Activated CD8-positive, alpha-beta memory T cell treated with anti-CD3 and anti-CD28 coated beads, Interleukin-2, amount 10 ng/mL, durations not matched to agents 7 days and 5 days (primary cell): ENCODE data around the gene EFHD1. TPM values are rescaled to one million over a fixed set of nuclear protein-coding genes. Genes with fewer than 3 reads are reported as not detected.

ENCODE experiments used
- ATAC-seq: fragments of 150-1000 bp; cut with Tn5 transposase; one replicate; pipeline ENCODE4 v1.10.0; 2021; ENCODE audit warnings: moderate library complexity
- CTCF ChIA-PET: fragments of 350-600 bp; sonication (Branson Sonifier 250); formaldehyde crosslinking; loops from one replicate; lab custom pipeline; 2021; ENCODE audit warnings: antibody characterized with exemption; lab: Charles Lee
- DNase-seq: peaks from one replicate; pipeline ENCODE4 v3.0.0-alpha.2; 2020
- H3K27ac Mint-ChIP-seq: one replicate; pipeline ENCODE4 v1.8.0; 2021; ENCODE audit warnings: mild to moderate bottlenecking, mixed read lengths
- H3K27me3 Mint-ChIP-seq: one replicate; pipeline ENCODE4 v1.8.0; 2021; ENCODE audit warnings: mixed read lengths
- H3K36me3 Mint-ChIP-seq: one replicate; pipeline ENCODE4 v1.8.0; 2021; ENCODE audit warnings: mild to moderate bottlenecking, mixed read lengths
- H3K4me1 Mint-ChIP-seq: one replicate; pipeline ENCODE4 v1.8.0; 2021; ENCODE audit warnings: mixed read lengths
- H3K4me3 Mint-ChIP-seq: one replicate; pipeline ENCODE4 v1.8.0; 2021; ENCODE audit warnings: mild to moderate bottlenecking, moderate library complexity, mixed read lengths
- H3K9me3 Mint-ChIP-seq: one replicate; pipeline ENCODE4 v1.8.0; 2022; ENCODE audit warnings: low read depth, mixed read lengths
- total RNA-seq, 2 experiments: library from RNA; stranded (reverse); gene quantifications; one replicate each; pipeline ENCODE4 v1.2.3, GENCODE V29; 2021

Gene EFHD1, protein sequence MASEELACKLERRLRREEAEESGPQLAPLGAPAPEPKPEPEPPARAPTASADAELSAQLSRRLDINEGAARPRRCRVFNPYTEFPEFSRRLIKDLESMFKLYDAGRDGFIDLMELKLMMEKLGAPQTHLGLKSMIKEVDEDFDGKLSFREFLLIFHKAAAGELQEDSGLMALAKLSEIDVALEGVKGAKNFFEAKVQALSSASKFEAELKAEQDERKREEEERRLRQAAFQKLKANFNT
- 1 to 10 TPM in 1 of 2 experiments, under 1 TPM in 1; 0.23 to 1.4 TPM for total RNA-seq

DNA sequence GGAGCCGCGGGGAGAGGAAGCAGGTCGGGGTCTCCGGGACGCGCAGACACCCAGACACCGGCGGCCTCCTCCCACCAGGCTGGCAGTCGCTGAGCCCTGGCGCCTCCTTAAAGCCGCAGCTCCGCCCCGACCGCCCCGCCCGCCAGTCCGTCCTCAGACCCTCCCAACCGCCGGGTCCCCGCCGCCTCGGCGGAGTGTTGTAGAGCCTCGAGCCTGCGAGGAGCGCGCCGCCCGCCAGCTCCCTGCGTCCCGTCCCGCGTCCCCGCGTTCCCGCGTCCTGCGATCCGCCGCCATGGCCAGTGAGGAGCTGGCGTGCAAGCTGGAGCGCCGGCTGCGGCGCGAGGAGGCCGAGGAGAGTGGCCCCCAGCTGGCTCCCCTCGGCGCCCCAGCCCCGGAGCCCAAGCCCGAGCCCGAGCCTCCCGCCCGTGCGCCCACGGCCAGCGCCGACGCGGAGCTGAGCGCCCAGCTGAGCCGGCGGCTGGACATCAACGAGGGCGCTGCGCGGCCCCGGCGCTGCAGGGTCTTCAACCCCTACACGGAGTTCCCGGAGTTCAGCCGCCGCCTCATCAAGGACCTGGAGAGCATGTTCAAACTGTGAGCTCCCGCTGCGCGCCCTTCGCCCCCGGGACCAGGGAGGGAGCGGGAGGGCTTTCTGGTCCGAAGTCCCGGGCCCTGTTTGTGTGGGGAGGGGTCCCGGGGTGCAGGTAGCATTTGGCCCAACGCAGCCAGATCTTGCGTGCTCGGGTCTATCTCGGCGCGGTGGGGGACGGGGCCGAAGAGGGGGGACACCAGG is at the start of gene EFHD1:
TSS of gene EFHD1 (plus strand) at position 192 of the 793 bp plus-strand sequence. CDS start at position 293, 101 bp downstream.
- Mint-ChIP-seq H3K27me3 (peaks cover 56% of the 10 kb centered on the region), H3K36me3 (no peaks in the 10 kb centered on the region), H3K4me1 (peaks cover 7% of the 10 kb centered on the region), H3K4me3 (peak within 1 kb of the TSS; percentile 44), H3K9me3 (no peaks in the 10 kb centered on the region), H3K27ac (no peak within 1 kb of the TSS)
- ATAC-seq (peak; percentile 89), DNase-seq (peak; percentile 64)
- CTCF ChIA-PET = interaction anchor here (0.5 to 1.6 kb wide), 7 partner anchors 9 to 40 kb away, joined by 3 to 5 read pairs (median 4); no protein-coding TSS in a partner anchor

DNA sequence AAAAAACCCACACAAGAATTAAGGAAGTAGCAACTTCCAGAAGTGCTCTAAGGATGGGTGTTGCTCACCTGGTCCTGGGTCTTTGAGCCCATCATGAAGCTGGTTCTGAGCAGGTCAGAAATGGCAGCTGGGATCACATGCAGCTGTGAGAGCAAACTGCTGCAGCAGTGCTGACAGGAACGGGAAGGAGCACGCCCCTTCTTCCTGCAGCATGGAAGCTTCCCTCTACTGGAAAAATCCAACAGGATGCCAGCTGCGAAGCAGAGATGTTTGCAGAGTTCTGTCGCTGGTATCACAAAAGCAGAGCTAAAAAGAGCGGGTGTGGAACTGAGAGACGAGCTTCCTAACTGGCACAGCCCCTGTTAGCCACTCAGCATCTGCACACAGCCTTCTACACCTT is 49.2 kb upstream of the EFHD1 start:
- Mint-ChIP-seq H3K4me3 (no peak overlapping the region), H3K27ac (no peak overlapping the region), H3K27me3 (no peaks in the 10 kb centered on the region), H3K36me3 (peaks cover 12% of the 10 kb centered on the region), H3K4me1 (peaks cover 22% of the 10 kb centered on the region), H3K9me3 (no peaks in the 10 kb centered on the region)
- ATAC-seq = no peak
- no peak for DNase-seq
- CTCF ChIA-PET = interaction anchor here (1.2 kb wide), 1 partner anchor 9 kb away, joined by 3 read pairs; no protein-coding TSS in a partner anchor

DNA sequence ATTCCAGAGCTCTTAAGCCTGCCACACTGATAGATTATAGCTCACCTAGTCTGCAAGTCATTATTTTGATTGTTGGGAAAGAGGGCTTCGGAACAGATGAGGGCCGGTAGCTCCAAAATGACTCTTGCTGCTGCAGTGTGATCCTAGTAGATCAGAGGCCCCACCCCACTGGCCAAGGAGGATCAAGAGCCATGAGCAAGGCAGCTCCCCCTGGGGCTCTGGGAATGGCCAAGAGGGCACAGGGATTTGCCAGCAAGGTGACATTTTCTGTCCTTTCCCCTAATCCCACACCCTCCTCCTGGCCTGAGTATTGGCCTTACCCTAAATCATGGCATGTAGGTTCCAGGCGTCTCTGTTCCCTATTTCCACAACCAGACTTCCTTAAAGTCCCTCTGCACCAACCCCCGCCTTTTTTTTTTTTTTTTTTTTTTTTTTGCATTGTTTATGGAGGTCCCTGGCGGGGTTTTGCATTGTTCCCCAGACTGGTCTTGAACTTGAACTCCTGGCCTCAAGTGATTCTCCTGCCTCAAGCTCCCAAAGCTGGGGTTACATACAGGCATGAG is 46.4 kb upstream of the EFHD1 start:
- Mint-ChIP-seq H3K27me3 (no peaks in the 10 kb centered on the region), H3K4me3 (no peak overlapping the region), H3K9me3 (no peaks in the 10 kb centered on the region), H3K36me3 (peaks cover 7% of the 10 kb centered on the region), H3K27ac (no peak overlapping the region), H3K4me1 (no peaks in the 10 kb centered on the region)
- CTCF ChIA-PET = no interaction called here
- no peak for ATAC-seq
- no peak for DNase-seq

DNA sequence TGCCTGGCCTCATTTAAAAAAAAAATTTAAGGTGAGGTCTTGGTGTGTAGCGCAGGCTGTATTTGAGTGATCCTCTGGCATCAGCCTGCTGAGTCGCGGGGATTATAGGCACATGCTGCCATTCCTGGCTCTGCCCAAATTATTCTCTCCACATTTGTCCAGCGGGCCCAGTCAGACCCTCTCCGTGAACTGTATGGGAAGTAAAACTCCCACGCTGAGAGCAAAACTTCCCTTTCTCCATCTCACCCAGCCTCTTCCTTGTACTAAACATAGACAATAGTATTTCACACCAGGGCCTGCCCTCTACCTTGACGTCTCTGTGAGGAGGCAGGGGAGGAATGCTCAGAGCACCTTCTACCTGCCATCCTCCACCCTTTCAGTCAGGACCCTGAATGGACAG is 45.9 kb upstream of the EFHD1 start:
- Mint-ChIP-seq H3K4me1 (no peaks in the 10 kb centered on the region), H3K27me3 (no peaks in the 10 kb centered on the region), H3K4me3 (no peak overlapping the region), H3K9me3 (no peaks in the 10 kb centered on the region), H3K27ac (no peak overlapping the region), H3K36me3 (peaks cover 6% of the 10 kb centered on the region)
- DNase-seq = no peak
- CTCF ChIA-PET = no interaction called here
- ATAC-seq = no peak

DNA sequence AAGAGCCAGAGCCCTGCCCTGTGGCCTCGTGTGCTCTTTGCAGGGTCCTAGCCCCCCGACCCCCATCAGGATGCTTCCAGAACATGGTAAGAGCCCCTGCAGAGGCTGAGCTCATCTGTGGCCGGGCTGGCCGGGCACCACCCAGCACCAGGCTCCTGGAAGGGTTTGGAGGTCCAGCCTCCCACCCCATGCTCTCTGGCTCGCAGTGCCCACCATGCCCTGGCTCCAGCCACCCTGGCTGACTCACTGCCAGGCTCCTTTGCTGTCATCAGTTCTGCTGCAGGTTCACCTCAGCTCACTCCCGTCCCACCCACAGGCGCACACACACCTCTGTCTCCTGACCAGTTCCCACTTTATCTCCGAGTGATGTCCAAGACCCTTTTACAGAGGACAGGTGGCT is 45.4 kb upstream of the EFHD1 start:
- H3K4me1 Mint-ChIP-seq = peaks cover 3% of the 10 kb centered on the region
- H3K27me3 Mint-ChIP-seq = no peaks in the 10 kb centered on the region
- no peak overlapping the region for H3K27ac Mint-ChIP-seq
- ATAC-seq = no peak
- H3K36me3 Mint-ChIP-seq = peaks cover 4% of the 10 kb centered on the region
- CTCF ChIA-PET = no interaction called here
- no peak for DNase-seq
- no peaks in the 10 kb centered on the region for H3K9me3 Mint-ChIP-seq
- H3K4me3 Mint-ChIP-seq = no peak overlapping the region

DNA sequence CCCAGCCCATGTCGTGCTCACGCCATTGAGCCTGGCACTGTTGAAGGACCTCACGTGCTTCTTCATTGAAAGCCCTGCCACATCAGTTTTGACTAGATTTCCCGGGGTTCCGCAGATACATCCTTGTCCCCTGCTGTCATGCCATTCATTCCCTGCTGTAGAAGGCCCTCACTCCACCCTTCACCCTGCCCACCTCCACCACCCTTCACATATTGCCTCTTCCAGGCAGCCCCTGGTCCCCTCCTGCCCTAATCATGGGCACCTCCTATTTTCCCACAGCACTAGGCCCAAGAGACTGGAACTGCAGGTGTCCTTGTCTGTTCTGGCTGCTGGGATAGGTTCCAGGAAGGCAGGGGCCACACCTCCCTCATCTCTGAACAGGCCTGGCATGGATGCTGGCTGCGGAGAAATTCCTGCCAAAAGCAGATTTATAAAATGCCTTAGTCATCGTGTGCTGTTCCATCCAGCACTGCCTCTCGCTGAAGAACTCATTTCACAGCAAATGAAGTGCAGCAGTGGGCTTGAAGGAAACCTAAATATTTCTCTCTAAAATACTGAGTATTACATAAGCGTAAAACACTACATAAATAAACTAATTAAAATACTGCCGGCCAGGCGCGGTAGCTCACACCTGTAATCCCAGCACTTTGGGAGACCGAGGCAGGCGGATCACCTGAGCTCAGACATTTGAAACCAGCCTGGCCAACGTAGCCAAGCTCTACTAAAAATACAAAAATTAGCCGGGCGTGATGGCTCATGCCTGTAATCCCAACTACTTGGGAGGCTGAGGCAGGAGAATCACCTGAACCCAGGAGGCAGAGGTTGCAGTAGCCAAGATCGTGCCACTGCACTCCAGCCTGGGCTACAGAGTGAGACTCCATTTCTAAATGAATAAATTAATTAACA is 44.5 kb upstream of the EFHD1 start:
- peaks cover 9% of the 10 kb centered on the region for H3K4me1 Mint-ChIP-seq
- H3K27me3 Mint-ChIP-seq = no peaks in the 10 kb centered on the region
- no peaks in the 10 kb centered on the region for H3K36me3 Mint-ChIP-seq
- H3K9me3 Mint-ChIP-seq = no peaks in the 10 kb centered on the region
- ATAC-seq (no peak), DNase-seq (no peak)
- no peak overlapping the region for H3K27ac Mint-ChIP-seq
- CTCF ChIA-PET = no interaction called here
- no peak overlapping the region for H3K4me3 Mint-ChIP-seq

DNA sequence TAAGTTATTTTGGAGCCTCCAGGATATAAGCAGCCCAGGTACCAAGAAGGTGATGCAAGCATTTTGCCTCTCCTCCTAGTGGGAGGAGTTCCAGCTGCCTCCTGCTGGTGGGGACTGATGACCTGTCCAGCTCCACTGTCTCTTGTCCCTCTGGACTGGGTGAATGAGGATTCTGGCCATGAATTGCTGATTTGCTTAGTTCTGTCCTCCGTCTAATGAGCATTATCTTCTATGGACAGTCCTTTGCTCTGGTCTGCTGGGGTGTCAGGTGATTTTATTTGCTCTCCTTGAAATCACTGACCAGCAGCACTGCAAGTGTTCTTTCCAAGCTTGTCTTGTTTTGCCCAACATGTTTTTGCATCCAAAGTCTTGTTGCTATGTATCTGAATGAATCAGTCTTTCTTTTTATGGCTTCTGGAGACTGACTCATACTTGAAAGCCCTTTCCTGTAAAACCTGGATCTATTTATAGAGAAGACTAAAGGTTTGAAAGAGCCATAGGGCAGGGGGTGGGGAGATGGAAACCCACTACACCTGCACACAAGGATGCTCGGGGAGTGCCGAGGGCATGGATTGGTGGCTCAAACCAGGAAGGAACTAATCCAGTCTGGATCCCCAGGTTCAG is 40.5 kb upstream of the EFHD1 start:
- Mint-ChIP-seq H3K4me3 (no peak overlapping the region), H3K27me3 (no peaks in the 10 kb centered on the region), H3K27ac (no peak overlapping the region), H3K4me1 (peaks cover 9% of the 10 kb centered on the region), H3K9me3 (no peaks in the 10 kb centered on the region), H3K36me3 (no peaks in the 10 kb centered on the region)
- peak; percentile 42 for ATAC-seq
- no peak for DNase-seq
- CTCF ChIA-PET = interaction anchor here (0.7 to 1.1 kb wide), 2 partner anchors 9 to 13 kb away, joined by 3 read pairs; no protein-coding TSS in a partner anchor

DNA sequence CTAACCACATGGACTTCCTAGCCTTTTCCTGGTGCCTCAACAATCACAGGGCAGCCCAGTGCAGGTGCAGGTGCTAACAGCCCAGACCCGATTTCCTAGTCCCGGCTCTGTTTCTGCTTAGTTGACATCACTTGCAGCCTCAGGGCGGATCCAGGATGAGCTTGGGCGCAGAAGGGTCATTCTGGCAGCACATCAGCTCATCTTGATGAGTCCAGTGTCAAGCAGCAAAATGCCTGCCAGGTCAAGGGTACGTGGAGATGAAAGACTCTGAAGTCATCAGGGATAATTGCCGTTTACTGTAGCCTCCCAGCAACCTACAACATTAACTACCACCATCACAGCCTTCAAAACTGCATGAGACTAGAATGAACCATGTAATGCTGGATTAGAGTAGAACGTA is 39.4 kb upstream of the EFHD1 start:
- H3K9me3 Mint-ChIP-seq = no peaks in the 10 kb centered on the region
- H3K4me3 Mint-ChIP-seq = no peak overlapping the region
- no peaks in the 10 kb centered on the region for H3K36me3 Mint-ChIP-seq
- H3K27me3 Mint-ChIP-seq = no peaks in the 10 kb centered on the region
- peaks cover 9% of the 10 kb centered on the region for H3K4me1 Mint-ChIP-seq
- no peak overlapping the region for H3K27ac Mint-ChIP-seq
- DNase-seq (no peak), ATAC-seq (no peak)
- CTCF ChIA-PET = interaction anchor here (0.7 to 1.4 kb wide), 3 partner anchors 10 to 14 kb away, joined by 3 to 5 read pairs (median 3); no protein-coding TSS in a partner anchor

DNA sequence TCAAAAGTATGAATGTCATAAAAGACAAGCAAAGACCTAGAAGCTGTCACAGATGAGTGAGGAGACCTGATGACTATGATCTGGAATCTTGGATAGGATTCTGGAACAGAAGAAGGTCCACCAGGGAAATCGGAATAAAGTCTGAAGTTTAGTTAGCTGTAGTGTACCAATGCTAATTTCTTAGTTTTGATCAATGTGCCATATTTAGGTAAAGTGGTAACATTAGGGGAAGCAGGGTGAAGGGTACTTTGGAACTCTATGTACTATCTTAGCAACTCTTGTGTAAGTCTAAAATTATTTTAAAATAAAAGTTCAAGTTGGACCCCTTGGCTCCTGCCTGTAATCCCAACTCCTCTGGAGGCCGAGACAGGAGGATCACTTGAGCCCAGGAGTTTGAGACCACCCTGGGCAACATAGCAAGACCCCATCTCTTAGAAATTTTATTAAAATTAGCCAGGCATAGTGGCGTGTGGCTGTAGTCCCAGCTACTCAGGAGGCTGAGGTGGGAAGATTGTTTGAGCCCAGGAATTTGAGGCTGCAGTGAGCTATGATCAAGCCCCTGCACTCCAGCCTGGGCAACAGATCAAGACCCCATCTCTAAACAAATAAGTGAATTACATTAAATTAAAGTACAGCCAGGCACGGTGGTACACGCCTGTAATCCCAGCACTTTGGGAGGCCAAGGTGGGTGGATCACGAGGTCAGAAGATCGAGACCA is 35.9 kb upstream of the EFHD1 start:
- H3K9me3 Mint-ChIP-seq = no peaks in the 10 kb centered on the region
- H3K36me3 Mint-ChIP-seq = no peaks in the 10 kb centered on the region
- peaks cover 9% of the 10 kb centered on the region for H3K4me1 Mint-ChIP-seq
- H3K4me3 Mint-ChIP-seq = no peak overlapping the region
- no peak overlapping the region for H3K27ac Mint-ChIP-seq
- CTCF ChIA-PET = no interaction called here
- DNase-seq (no peak), ATAC-seq (no peak)
- H3K27me3 Mint-ChIP-seq = no peaks in the 10 kb centered on the region

DNA sequence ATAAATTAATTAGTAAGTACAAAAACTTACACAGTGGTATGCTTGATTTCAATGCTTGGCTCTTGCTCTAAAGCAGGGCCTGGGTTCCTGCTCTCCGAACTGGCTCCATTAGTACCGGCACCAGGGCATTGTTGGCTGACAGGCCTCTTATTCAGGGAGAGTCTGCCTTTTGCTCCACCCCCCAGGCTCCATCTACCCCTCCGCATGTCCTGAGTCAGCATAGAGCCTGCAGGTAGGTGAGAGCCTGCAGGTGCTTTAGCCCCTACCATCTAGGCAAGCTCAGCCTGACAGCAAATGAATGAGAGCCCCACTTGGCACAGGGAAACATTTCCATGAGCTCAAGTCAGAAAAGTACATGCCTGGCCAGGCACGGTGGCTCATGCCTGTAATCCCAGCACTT is 35.1 kb upstream of the EFHD1 start:
- Mint-ChIP-seq H3K27me3 (peaks cover 4% of the 10 kb centered on the region), H3K4me1 (peaks cover 3% of the 10 kb centered on the region), H3K36me3 (no peaks in the 10 kb centered on the region), H3K27ac (no peak overlapping the region), H3K4me3 (no peak overlapping the region), H3K9me3 (no peaks in the 10 kb centered on the region)
- ATAC-seq (no peak), DNase-seq (no peak)
- CTCF ChIA-PET = no interaction called here

DNA sequence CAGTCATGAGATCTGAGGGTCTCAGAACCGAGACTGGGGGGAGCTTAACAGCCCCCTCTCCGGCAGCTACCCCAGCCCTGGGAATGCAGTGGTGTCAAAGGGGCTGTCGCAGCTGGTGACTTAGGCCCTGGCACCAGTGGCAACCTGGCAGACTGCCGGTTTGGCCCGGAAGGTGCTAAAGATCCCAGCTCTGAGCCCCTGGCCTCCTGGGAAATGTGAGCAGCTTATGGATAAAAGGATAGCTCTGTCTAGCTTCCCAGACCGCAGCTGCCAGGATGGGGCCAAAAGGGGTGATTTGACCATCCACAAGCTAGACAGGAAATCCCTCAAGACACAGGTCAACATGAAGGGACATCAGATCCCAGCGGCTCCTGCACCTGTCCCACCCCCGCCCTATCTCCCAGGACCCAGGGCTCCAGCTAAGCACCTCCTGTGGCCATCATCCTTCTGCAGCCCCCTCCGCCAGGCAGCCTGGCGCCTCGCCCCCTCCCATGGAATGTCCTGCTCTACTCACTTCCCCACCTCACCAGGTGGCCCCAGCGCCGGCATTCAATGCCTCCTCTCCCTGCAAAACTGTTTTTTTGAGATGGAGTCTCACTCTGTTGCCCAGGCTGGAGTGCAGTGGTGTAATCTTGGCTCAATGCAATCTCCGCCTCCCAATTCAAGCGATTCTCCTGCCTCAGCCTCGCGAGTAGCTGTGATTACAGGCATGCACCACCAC is 33.2 kb upstream of the EFHD1 start:
- H3K4me1 Mint-ChIP-seq = no peaks in the 10 kb centered on the region
- CTCF ChIA-PET = interaction anchor here (1.0 kb wide), 1 partner anchor 454 kb away, joined by 3 read pairs; no protein-coding TSS in a partner anchor
- H3K9me3 Mint-ChIP-seq = no peaks in the 10 kb centered on the region
- DNase-seq (no peak), ATAC-seq (no peak)
- H3K27me3 Mint-ChIP-seq = peaks cover 16% of the 10 kb centered on the region
- no peak overlapping the region for H3K4me3 Mint-ChIP-seq
- no peak overlapping the region for H3K27ac Mint-ChIP-seq
- H3K36me3 Mint-ChIP-seq = no peaks in the 10 kb centered on the region
